ENCODE measurements around the gene CRB1. TPM values are rescaled to one million over a fixed set of nuclear protein-coding genes. Genes with fewer than 3 reads are reported as not detected.

The CRB1 gene
- total and polyA plus RNA-seq, 7 donors, result 0.19 to 0.49 (median 0.38) TPM; not detected in 3

GRCh38 chr1:197429372-197429771 lies 161.3 kb downstream of the CRB1 start:
- Histone ChIP-seq H3K36me3 (no peaks in the 10 kb centered on the region), H3K4me1 (no peaks in the 10 kb centered on the region), H3K4me3 (no peak overlapping the region), H3K27me3 (no peaks in the 10 kb centered on the region), H3K9me3 (no peaks in the 10 kb centered on the region), H3K27ac (no peak overlapping the region)
- intact Hi-C loops (cut with DNase I), result no loop called here
- 91 to 94% methylated on average over 7 of the region's 7 CpGs for WGBS, 2 donors
- DNase-seq, result no peak
- TF ChIP-seq POLR2A (IDR thresholded peaks at IDR 0.05) (no peak), CTCF (IDR thresholded peaks at IDR 0.05) (no peak), EP300 (IDR thresholded peaks at IDR 0.05) (no peak), POLR2AphosphoS5 (IDR thresholded peaks at IDR 0.05) (no peak)

GRCh38 chr1:197435224-197435623 lies 167.2 kb downstream of the CRB1 start:
- Histone ChIP-seq H3K36me3 (no peaks in the 10 kb centered on the region), H3K4me3 (no peak overlapping the region), H3K9me3 (no peaks in the 10 kb centered on the region), H3K4me1 (peaks cover 0 to 8% (median 2%) of the 10 kb centered on the region in 4 donors), H3K27me3 (no peaks in the 10 kb centered on the region), H3K27ac (no peak overlapping the region)
- intact Hi-C loops (cut with DNase I), result no loop called here
- no peak for TF ChIP-seq POLR2A (IDR thresholded peaks at IDR 0.05)
- 39 to 43% methylated on average over 1 of the region's 1 CpG for WGBS, 2 donors
- no peak for DNase-seq

GRCh38 chr1:197437601-197438000 lies 169.5 kb downstream of the CRB1 start:
- H3K4me3 ChIP-seq, result no peak overlapping the region
- H3K36me3 ChIP-seq, result no peaks in the 10 kb centered on the region
- DNase-seq, result no peak
- H3K9me3 ChIP-seq, result no peaks in the 10 kb centered on the region
- H3K4me1 ChIP-seq, result peaks cover 0 to 8% (median 2%) of the 10 kb centered on the region in 4 donors
- H3K27ac ChIP-seq, result no peak overlapping the region
- WGBS, 2 donors, result 96% methylated on average over 3 of the region's 3 CpGs
- no peaks in the 10 kb centered on the region for H3K27me3 ChIP-seq
- TF ChIP-seq POLR2A (IDR thresholded peaks at IDR 0.05), result no peak
- no peak for TF ChIP-seq EP300 (IDR thresholded peaks at IDR 0.05)
- no peak for TF ChIP-seq CTCF (IDR thresholded peaks at IDR 0.05)
- no peak for TF ChIP-seq POLR2AphosphoS5 (IDR thresholded peaks at IDR 0.05)
- intact Hi-C loops (cut with DNase I), result no loop called here

GRCh38 chr1:197438010-197438790 lies 170.1 kb downstream of the CRB1 start:
- TF ChIP-seq POLR2AphosphoS5 (IDR thresholded peaks at IDR 0.05) (no peak), CTCF (IDR thresholded peaks at IDR 0.05) (no peak), EP300 (IDR thresholded peaks at IDR 0.05) (no peak), POLR2A (IDR thresholded peaks at IDR 0.05) (no peak)
- intact Hi-C loops (cut with DNase I), result no loop called here
- Histone ChIP-seq H3K9me3 (no peaks in the 10 kb centered on the region), H3K4me3 (no peak overlapping the region), H3K36me3 (no peaks in the 10 kb centered on the region), H3K4me1 (peaks cover 0 to 8% (median 2%) of the 10 kb centered on the region in 4 donors), H3K27ac (no peak overlapping the region), H3K27me3 (no peaks in the 10 kb centered on the region)
- DNase-seq, result no peak
- WGBS, 2 donors, result 49 to 51% methylated on average over 3 of the region's 3 CpGs

GRCh38 chr1:197439708-197440280 lies 171.7 kb downstream of the CRB1 start:
- H3K9me3 ChIP-seq, result no peaks in the 10 kb centered on the region
- peaks cover 0 to 8% (median 2%) of the 10 kb centered on the region in 4 donors for H3K4me1 ChIP-seq
- WGBS, 2 donors, result 56 to 73% methylated on average over 4 of the region's 4 CpGs
- H3K36me3 ChIP-seq, result no peaks in the 10 kb centered on the region
- intact Hi-C loops (cut with DNase I), result no loop called here
- no peak overlapping the region for H3K4me3 ChIP-seq
- DNase-seq, result no peak
- H3K27ac ChIP-seq, result no peak overlapping the region
- TF ChIP-seq POLR2AphosphoS5 (IDR thresholded peaks at IDR 0.05) (no peak), EP300 (IDR thresholded peaks at IDR 0.05) (no peak), CTCF (IDR thresholded peaks at IDR 0.05) (no peak), POLR2A (IDR thresholded peaks at IDR 0.05) (no peak)
- H3K27me3 ChIP-seq, result no peaks in the 10 kb centered on the region

All from sigmoid colon (tissue), 7 donors.